ENCODE results near the gene ZNF792.

Gene ZNF792

DNA sequence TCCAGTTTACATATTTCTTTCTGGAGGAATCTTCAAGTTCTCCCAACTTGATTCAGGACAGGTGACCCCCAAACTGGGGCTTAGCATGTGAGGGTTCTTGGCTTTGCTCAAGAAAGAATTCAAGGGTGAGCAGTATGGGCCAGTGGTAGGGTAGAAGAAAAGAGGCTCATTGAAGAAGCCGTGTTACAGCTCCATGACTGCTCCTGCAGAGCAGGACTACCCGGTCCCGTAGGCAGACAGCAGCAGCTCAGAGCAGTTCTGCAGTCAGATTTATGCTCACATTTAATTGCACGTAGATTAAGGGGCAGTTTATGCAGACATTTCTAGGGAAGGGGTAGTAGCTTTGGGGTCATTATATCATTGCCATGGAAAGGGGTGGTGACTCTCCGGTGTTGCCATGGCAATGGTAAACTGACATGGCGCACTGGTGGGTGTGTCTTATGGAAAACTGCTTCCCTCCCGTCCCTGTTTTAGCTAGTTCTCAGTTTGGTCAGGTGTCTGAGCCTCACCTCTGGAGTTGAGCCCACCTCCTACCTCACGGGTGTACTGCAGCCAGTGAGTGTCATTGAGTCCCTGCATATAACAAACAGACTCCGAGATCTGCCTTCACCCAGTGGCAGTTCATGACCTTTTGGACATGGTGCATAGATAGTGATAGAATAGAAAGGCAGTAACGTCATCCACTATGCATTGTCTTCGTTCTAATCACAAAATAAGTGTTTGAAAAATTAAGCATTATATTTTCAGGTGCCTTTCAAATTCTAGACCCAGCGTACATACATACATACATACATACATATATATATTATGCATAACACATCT lies 16.0 kb upstream of the ZNF792 start:
- no peaks in the 10 kb centered on the region for H3K79me1 ChIP-seq (ENCODE audit: low read length)
- no peak overlapping the region for H3K14ac ChIP-seq (ENCODE audit: low read length)
- no peak overlapping the region for H4K8ac ChIP-seq (ENCODE audit: low read depth, low read length)
- H4K12ac ChIP-seq (ENCODE audit: low read depth, low read length): no peak overlapping the region
- no peak overlapping the region for H3K18ac ChIP-seq (ENCODE audit: low read length)
- H3K4ac ChIP-seq (ENCODE audit: low read depth, low read length): no peak overlapping the region
- H2BK120ac ChIP-seq (ENCODE audit: insufficient read depth, low read length, poor library complexity): no peak overlapping the region
- H3K79me2 ChIP-seq (ENCODE audit: control insufficient read depth, insufficient read depth, low read length, poor library complexity): no peaks in the 10 kb centered on the region
- no peak overlapping the region for H3K4me2 ChIP-seq (ENCODE audit: low read length)
- no peak overlapping the region for H2AFZ ChIP-seq (ENCODE audit: insufficient read depth, low read length, poor library complexity)
- H2BK12ac ChIP-seq (ENCODE audit: low read length): no peak overlapping the region
- H2BK5ac ChIP-seq (ENCODE audit: low read depth, low read length, poor library complexity): no peak overlapping the region
- no peak overlapping the region for H3K23ac ChIP-seq (ENCODE audit: low read length)
- H3K4me3 ChIP-seq (ENCODE audit: low read depth, low read length): no peak overlapping the region
- WGBS (ENCODE audit: extremely low coverage, insufficient coverage, insufficient read length): no CpG with 5 or more reads among the region's 12 CpGs
- H4K91ac ChIP-seq (ENCODE audit: low read depth, low read length): no peak overlapping the region
- no peak overlapping the region for H3K9ac ChIP-seq (ENCODE audit: low read length)
- H3K36me3 ChIP-seq (ENCODE audit: control insufficient read depth in 1 of 2, insufficient read depth in 2 of 2, low read length in 2 of 2): no peaks in the 10 kb centered on the region
- DNase-seq: no peak
- no peaks in the 10 kb centered on the region for H3K4me1 ChIP-seq (ENCODE audit: control insufficient read depth in 1 of 2, insufficient read depth in 2 of 2, low read length in 2 of 2)
- H3K9me3 ChIP-seq (ENCODE audit: insufficient read depth, low read depth, low read length): peaks cover 6% of the 10 kb centered on the region
- H3K27ac ChIP-seq (ENCODE audit: low read depth, low read length): no peak overlapping the region
- H3K27me3 ChIP-seq (ENCODE audit: insufficient read depth, low read length): no peaks in the 10 kb centered on the region
- H2AK5ac ChIP-seq (ENCODE audit: low read length): no peak overlapping the region

- Histone ChIP-seq H4K8ac (ENCODE audit: low read depth, low read length) (no peak overlapping the region), H3K4me3 (ENCODE audit: low read depth, low read length) (no peak overlapping the region), H3K79me2 (ENCODE audit: control insufficient read depth, insufficient read depth, low read length, poor library complexity) (no peaks in the 10 kb centered on the region), H3K4ac (ENCODE audit: low read depth, low read length) (no peak overlapping the region), H2BK120ac (ENCODE audit: insufficient read depth, low read length, poor library complexity) (no peak overlapping the region), H4K91ac (ENCODE audit: low read depth, low read length) (no peak overlapping the region), H3K14ac (ENCODE audit: low read length) (no peak overlapping the region), H2AFZ (ENCODE audit: insufficient read depth, low read length, poor library complexity) (no peak overlapping the region), H3K23ac (ENCODE audit: low read length) (no peak overlapping the region), H3K79me1 (ENCODE audit: low read length) (no peaks in the 10 kb centered on the region), H3K9me3 (ENCODE audit: insufficient read depth, low read depth, low read length) (peaks cover 6% of the 10 kb centered on the region), H3K36me3 (ENCODE audit: control insufficient read depth in 1 of 2, insufficient read depth in 2 of 2, low read length in 2 of 2) (no peaks in the 10 kb centered on the region), H3K4me1 (ENCODE audit: control insufficient read depth in 1 of 2, insufficient read depth in 2 of 2, low read length in 2 of 2) (no peaks in the 10 kb centered on the region), H2BK5ac (ENCODE audit: low read depth, low read length, poor library complexity) (no peak overlapping the region), H3K27me3 (ENCODE audit: insufficient read depth, low read length) (no peaks in the 10 kb centered on the region), H4K12ac (ENCODE audit: low read depth, low read length) (no peak overlapping the region), H3K4me2 (ENCODE audit: low read length) (no peak overlapping the region), H3K18ac (ENCODE audit: low read length) (no peak overlapping the region), H3K27ac (ENCODE audit: low read depth, low read length) (no peak overlapping the region), H2AK5ac (ENCODE audit: low read length) (no peak overlapping the region), H2BK12ac (ENCODE audit: low read length) (no peak overlapping the region), H3K9ac (ENCODE audit: low read length) (no peak overlapping the region)
- WGBS (ENCODE audit: extremely low coverage, insufficient coverage, insufficient read length): no CpG with 5 or more reads among the region's 3 CpGs
- no peak for DNase-seq
Measured at GRCh38 chr19:34976611-34977010, 12.6 kb upstream of the ZNF792 start.

- DNase-seq: no peak
- no peak overlapping the region for H3K9ac ChIP-seq (ENCODE audit: low read length)
- no CpG with 5 or more reads among the region's 5 CpGs for WGBS (ENCODE audit: extremely low coverage, insufficient coverage, insufficient read length)
Measured at GRCh38 chr19:34975056-34975455, 11.0 kb upstream of the ZNF792 start.

GRCh38 chr19:34974646-34975045 lies 10.6 kb upstream of the ZNF792 start:
- Histone ChIP-seq H3K9ac (ENCODE audit: low read length) (no peak overlapping the region), H3K36me3 (ENCODE audit: control insufficient read depth in 1 of 2, insufficient read depth in 2 of 2, low read length in 2 of 2) (no peaks in the 10 kb centered on the region), H3K9me3 (ENCODE audit: insufficient read depth, low read depth, low read length) (peaks cover 13% of the 10 kb centered on the region), H2AFZ (ENCODE audit: insufficient read depth, low read length, poor library complexity) (no peak overlapping the region), H3K18ac (ENCODE audit: low read length) (no peak overlapping the region), H3K23ac (ENCODE audit: low read length) (no peak overlapping the region), H3K4me3 (ENCODE audit: low read depth, low read length) (no peak overlapping the region), H3K14ac (ENCODE audit: low read length) (no peak overlapping the region), H3K27ac (ENCODE audit: low read depth, low read length) (no peak overlapping the region), H3K4me2 (ENCODE audit: low read length) (no peak overlapping the region), H2BK12ac (ENCODE audit: low read length) (no peak overlapping the region), H3K4ac (ENCODE audit: low read depth, low read length) (no peak overlapping the region), H3K27me3 (ENCODE audit: insufficient read depth, low read length) (no peaks in the 10 kb centered on the region), H3K79me1 (ENCODE audit: low read length) (no peaks in the 10 kb centered on the region), H2BK5ac (ENCODE audit: low read depth, low read length, poor library complexity) (no peak overlapping the region), H4K12ac (ENCODE audit: low read depth, low read length) (no peak overlapping the region), H4K91ac (ENCODE audit: low read depth, low read length) (no peak overlapping the region), H3K4me1 (ENCODE audit: control insufficient read depth in 1 of 2, insufficient read depth in 2 of 2, low read length in 2 of 2) (no peaks in the 10 kb centered on the region), H4K8ac (ENCODE audit: low read depth, low read length) (no peak overlapping the region), H2BK120ac (ENCODE audit: insufficient read depth, low read length, poor library complexity) (no peak overlapping the region), H2AK5ac (ENCODE audit: low read length) (no peak overlapping the region), H3K79me2 (ENCODE audit: control insufficient read depth, insufficient read depth, low read length, poor library complexity) (no peaks in the 10 kb centered on the region)
- no CpG with 5 or more reads among the region's 5 CpGs for WGBS (ENCODE audit: extremely low coverage, insufficient coverage, insufficient read length)
- DNase-seq: peak in 1 of 2 donors; percentile 39

More at GRCh38 chr19:34975056-34975455, 11.0 kb upstream of the ZNF792 start:
- Histone ChIP-seq H3K27ac (ENCODE audit: low read depth, low read length) (no peak overlapping the region), H3K18ac (ENCODE audit: low read length) (no peak overlapping the region), H3K4me3 (ENCODE audit: low read depth, low read length) (no peak overlapping the region), H2BK5ac (ENCODE audit: low read depth, low read length, poor library complexity) (no peak overlapping the region), H4K8ac (ENCODE audit: low read depth, low read length) (no peak overlapping the region), H3K9me3 (ENCODE audit: insufficient read depth, low read depth, low read length) (peaks cover 11% of the 10 kb centered on the region), H3K36me3 (ENCODE audit: control insufficient read depth in 1 of 2, insufficient read depth in 2 of 2, low read length in 2 of 2) (no peaks in the 10 kb centered on the region), H3K23ac (ENCODE audit: low read length) (no peak overlapping the region), H3K79me2 (ENCODE audit: control insufficient read depth, insufficient read depth, low read length, poor library complexity) (no peaks in the 10 kb centered on the region), H2BK120ac (ENCODE audit: insufficient read depth, low read length, poor library complexity) (no peak overlapping the region), H2AFZ (ENCODE audit: insufficient read depth, low read length, poor library complexity) (no peak overlapping the region), H3K27me3 (ENCODE audit: insufficient read depth, low read length) (no peaks in the 10 kb centered on the region), H4K91ac (ENCODE audit: low read depth, low read length) (no peak overlapping the region), H3K4me1 (ENCODE audit: control insufficient read depth in 1 of 2, insufficient read depth in 2 of 2, low read length in 2 of 2) (no peaks in the 10 kb centered on the region), H4K12ac (ENCODE audit: low read depth, low read length) (no peak overlapping the region), H3K4ac (ENCODE audit: low read depth, low read length) (no peak overlapping the region), H3K14ac (ENCODE audit: low read length) (no peak overlapping the region), H3K4me2 (ENCODE audit: low read length) (no peak overlapping the region), H2AK5ac (ENCODE audit: low read length) (no peak overlapping the region), H2BK12ac (ENCODE audit: low read length) (no peak overlapping the region), H3K79me1 (ENCODE audit: low read length) (no peaks in the 10 kb centered on the region)

Measured in trophoblast cell (in vitro differentiated cells and primary cell).